GM12878 (cell line): ENCODE data around the gene ACSF2. TPM values are rescaled to one million over a fixed set of nuclear protein-coding genes. Genes with fewer than 3 reads are reported as not detected.

Experiments used
- CBX3 ChIP-seq: fragments of 200-600 bp; sonication (generic); IDR thresholded peaks from 2 replicates; pipeline ENCODE4 v1.6.1; 2016; ENCODE audit warnings: low read depth, borderline replicate concordance
- DPF2 ChIP-seq: fragments of 450-650 bp; IDR thresholded peaks from 2 replicates; pipeline ENCODE4 v1.6.1; 2017; ENCODE audit warnings: mild to moderate bottlenecking
- HDGF ChIP-seq: fragments of 450-650 bp; IDR thresholded peaks from 2 replicates; pipeline ENCODE4 v1.6.1; 2016; ENCODE audit warnings: antibody characterized with exemption
- MEF2B ChIP-seq: fragments of 450-650 bp; IDR thresholded peaks from 2 replicates; pipeline ENCODE4 v1.6.1; 2018; ENCODE audit warnings: mild to moderate bottlenecking, moderate library complexity; ENCODE audit not compliant: partially characterized antibody, poor library complexity, severe bottlenecking
- MYB ChIP-seq: fragments of 150-350 bp; IDR thresholded peaks from 2 replicates; pipeline ENCODE4 v1.6.1; 2014; ENCODE audit warnings: mild to moderate bottlenecking, low read depth, low read length, borderline replicate concordance
- MYC ChIP-seq: IDR thresholded peaks from 2 replicates; pipeline ENCODE4 v1.6.1; 2011; ENCODE audit warnings: mild to moderate bottlenecking, low read length, moderate library complexity, inconsistent platforms; ENCODE audit not compliant: insufficient read depth, insufficient replicate concordance, insufficient read length, severe bottlenecking
- NR2F1 ChIP-seq: fragments of 450-650 bp; conservative IDR thresholded peaks from 2 replicates; pipeline ENCODE4 v1.6.1; 2017; ENCODE audit warnings: mild to moderate bottlenecking
- PAX8 ChIP-seq: fragments of 450-650 bp; IDR thresholded peaks from 2 replicates; pipeline ENCODE4 v1.6.1; 2017; ENCODE audit warnings: mild to moderate bottlenecking, moderate library complexity
- RBBP5 ChIP-seq: fragments of 200-600 bp; sonication (generic); conservative IDR thresholded peaks from 2 replicates; pipeline ENCODE4 v1.6.1; 2016
- SRF ChIP-seq, 2 experiments: IDR thresholded peaks; 2 replicates each; pipeline ENCODE4 v1.6.1; 2011; ENCODE audit warnings: low read depth in 2 of 2, low read length in 2 of 2, mild to moderate bottlenecking in 1 of 2, moderate library complexity in 1 of 2
- TAF1 ChIP-seq: IDR thresholded peaks from 2 replicates; pipeline ENCODE4 v1.6.1; 2011; ENCODE audit warnings: mild to moderate bottlenecking, low read depth, low read length, borderline replicate concordance
- TARDBP ChIP-seq: IDR thresholded peaks from 2 replicates; pipeline ENCODE4 v1.6.1; 2016; ENCODE audit warnings: borderline replicate concordance
- TCF3 ChIP-seq: IDR thresholded peaks from 2 replicates; pipeline ENCODE4 v1.6.1; 2012; ENCODE audit warnings: low read depth, mild to moderate bottlenecking, low read length, borderline replicate concordance; ENCODE audit not compliant: insufficient read depth
- ZNF622 ChIP-seq: fragments of 450-650 bp; IDR thresholded peaks from 2 replicates; pipeline ENCODE4 v1.6.1; 2017; ENCODE audit warnings: mild to moderate bottlenecking, inconsistent platforms
- polyA plus RNA-seq, 11 experiments: library from polyadenylated mRNA; depleted of rRNA in 4 of 11; unstranded in 6 of 11; stranded (reverse) in 5 of 11; fragments of >200 nt; fragmentation: Nextera tagmentation in 4 of 11; fragmentation: Illumina TruSeq in 1 of 11; extraction: Ambion mirVana in 4 of 11; extraction: Trizol in 1 of 11; gene quantifications; 1 replicate in 1 of 11; 2 replicates in 10 of 11; pipeline versions ENCODE4 v1.2.1 to v1.2.3, GENCODE V29; 2011 to 2016; ENCODE audit warnings: inconsistent platforms in 2 of 11, missing spikeins in 2 of 11, low read depth in 1 of 11
- total RNA-seq, 4 experiments: library from RNA; depleted of rRNA in 3 of 4; stranded (reverse); fragments of >200 nt in 3 of 4; fragmentation: Illumina TruSeq in 1 of 4; extraction: Trizol in 1 of 4; gene quantifications; 2 replicates each; pipeline versions ENCODE4 v1.2.1 to v1.2.3, GENCODE V29; 2013 to 2021
- TF ChIP-seq, protein P1 (sequence below): fragments of 450-650 bp; IDR thresholded peaks from 2 replicates; pipeline ENCODE4 v1.6.1; 2016; ENCODE audit warnings: mild to moderate bottlenecking, moderate library complexity, borderline replicate concordance
- TF ChIP-seq, protein P2 (sequence below): fragments of 450-650 bp; formaldehyde crosslinking; IDR thresholded peaks from 2 replicates; pipeline ENCODE4 v1.4.0; 2022; ENCODE audit warnings: mild to moderate bottlenecking, moderate library complexity
- TF ChIP-seq, protein P3 (sequence below): IDR thresholded peaks from 2 replicates; pipeline ENCODE4 v1.6.1; 2011; ENCODE audit warnings: mild to moderate bottlenecking, low read depth, low read length, moderate library complexity; ENCODE audit not compliant: insufficient replicate concordance
- TF ChIP-seq, protein P4 (sequence below): fragments of 450-650 bp; IDR thresholded peaks from 2 replicates; pipeline ENCODE4 v1.6.1; 2017; ENCODE audit warnings: mild to moderate bottlenecking

ACSF2 gene
- total and polyA plus RNA-seq, 10 of the 15 experiments (the other 5 are each of a cell fraction or from before 2014, with no cell fraction given) = 7.1 to 32.8 (median 16.8) TPM

DNA sequence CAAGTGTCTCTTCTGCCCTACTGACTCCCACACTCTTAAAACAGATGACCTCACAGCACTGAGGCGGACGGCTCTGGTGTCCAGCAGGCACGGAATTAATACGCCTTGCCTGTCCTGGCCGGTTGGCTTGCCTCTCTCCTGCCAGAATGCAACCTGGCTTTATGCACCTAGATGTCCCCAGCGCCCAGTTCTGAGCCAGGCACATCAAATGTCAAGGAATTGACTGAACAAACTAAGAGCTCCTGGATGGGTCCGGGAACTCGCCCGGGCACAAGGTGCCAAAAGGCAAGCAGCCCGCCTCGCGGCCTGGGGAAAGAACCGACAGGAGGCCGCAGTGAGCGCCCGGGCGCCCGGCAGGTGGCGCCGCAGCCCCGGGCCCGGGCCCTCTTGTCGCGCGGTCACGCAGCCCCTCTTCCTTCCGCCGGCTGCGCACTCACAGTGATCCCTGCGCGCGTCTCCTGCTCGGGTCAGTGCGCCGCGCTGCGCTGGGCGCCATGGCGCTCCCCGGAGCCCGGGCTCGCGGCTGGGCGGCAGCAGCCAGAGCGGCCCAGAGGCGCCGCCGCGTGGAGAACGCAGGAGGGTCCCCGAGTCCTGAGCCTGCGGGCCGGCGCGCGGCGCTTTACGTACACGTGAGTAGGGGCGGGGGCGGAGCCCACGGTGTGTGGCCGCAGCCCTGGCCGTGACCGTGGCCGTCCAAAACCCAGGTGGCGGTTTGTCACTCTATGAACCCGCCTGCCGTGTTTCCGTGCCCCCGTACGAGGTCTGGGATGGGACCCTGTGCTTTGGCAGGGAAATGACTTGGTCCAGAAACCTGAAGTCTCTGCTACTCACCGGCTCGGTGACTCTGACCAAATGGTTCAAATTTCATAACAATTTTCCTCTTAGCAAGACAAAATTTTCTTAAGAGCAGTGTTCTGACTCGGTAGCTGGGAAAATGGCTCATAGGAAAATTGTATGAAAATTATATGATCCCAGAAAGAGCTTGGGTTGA, 52.7 kb downstream of the ACSF2 start, which contains the start of gene RSAD1 (continued):
- TF ChIP-seq CBX3 (no peak), RBBP5 (no peak), NR2F1 (peak; percentile 94), ZNF622 (no peak), MEF2B (no peak), MYC (peak; percentile 65), PAX8 (no peak), MYB (no peak), HDGF (no peak), TARDBP (no peak), SRF (IDR thresholded peaks at IDR 0.05; ENCODE audit: low read depth in 2 of 2, low read length in 2 of 2) (0 out of 4 replicates have a peak, but pooled peaks of 1 of the 2 experiments have one; percentile 41), TAF1 (peak; percentile 77), DPF2 (peak; percentile 91), TCF3 (peak; percentile 74; the same call in 1 of the 2 replicates)
- TF ChIP-seq, protein P1, sequence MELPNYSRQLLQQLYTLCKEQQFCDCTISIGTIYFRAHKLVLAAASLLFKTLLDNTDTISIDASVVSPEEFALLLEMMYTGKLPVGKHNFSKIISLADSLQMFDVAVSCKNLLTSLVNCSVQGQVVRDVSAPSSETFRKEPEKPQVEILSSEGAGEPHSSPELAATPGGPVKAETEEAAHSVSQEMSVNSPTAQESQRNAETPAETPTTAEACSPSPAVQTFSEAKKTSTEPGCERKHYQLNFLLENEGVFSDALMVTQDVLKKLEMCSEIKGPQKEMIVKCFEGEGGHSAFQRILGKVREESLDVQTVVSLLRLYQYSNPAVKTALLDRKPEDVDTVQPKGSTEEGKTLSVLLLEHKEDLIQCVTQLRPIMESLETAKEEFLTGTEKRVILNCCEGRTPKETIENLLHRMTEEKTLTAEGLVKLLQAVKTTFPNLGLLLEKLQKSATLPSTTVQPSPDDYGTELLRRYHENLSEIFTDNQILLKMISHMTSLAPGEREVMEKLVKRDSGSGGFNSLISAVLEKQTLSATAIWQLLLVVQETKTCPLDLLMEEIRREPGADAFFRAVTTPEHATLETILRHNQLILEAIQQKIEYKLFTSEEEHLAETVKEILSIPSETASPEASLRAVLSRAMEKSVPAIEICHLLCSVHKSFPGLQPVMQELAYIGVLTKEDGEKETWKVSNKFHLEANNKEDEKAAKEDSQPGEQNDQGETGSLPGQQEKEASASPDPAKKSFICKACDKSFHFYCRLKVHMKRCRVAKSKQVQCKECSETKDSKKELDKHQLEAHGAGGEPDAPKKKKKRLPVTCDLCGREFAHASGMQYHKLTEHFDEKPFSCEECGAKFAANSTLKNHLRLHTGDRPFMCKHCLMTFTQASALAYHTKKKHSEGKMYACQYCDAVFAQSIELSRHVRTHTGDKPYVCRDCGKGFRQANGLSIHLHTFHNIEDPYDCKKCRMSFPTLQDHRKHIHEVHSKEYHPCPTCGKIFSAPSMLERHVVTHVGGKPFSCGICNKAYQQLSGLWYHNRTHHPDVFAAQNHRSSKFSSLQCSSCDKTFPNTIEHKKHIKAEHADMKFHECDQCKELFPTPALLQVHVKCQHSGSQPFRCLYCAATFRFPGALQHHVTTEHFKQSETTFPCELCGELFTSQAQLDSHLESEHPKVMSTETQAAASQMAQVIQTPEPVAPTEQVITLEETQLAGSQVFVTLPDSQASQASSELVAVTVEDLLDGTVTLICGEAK = 0 out of 2 replicates have a peak, but pooled peaks have one; percentile 37
- TF ChIP-seq, protein P2, sequence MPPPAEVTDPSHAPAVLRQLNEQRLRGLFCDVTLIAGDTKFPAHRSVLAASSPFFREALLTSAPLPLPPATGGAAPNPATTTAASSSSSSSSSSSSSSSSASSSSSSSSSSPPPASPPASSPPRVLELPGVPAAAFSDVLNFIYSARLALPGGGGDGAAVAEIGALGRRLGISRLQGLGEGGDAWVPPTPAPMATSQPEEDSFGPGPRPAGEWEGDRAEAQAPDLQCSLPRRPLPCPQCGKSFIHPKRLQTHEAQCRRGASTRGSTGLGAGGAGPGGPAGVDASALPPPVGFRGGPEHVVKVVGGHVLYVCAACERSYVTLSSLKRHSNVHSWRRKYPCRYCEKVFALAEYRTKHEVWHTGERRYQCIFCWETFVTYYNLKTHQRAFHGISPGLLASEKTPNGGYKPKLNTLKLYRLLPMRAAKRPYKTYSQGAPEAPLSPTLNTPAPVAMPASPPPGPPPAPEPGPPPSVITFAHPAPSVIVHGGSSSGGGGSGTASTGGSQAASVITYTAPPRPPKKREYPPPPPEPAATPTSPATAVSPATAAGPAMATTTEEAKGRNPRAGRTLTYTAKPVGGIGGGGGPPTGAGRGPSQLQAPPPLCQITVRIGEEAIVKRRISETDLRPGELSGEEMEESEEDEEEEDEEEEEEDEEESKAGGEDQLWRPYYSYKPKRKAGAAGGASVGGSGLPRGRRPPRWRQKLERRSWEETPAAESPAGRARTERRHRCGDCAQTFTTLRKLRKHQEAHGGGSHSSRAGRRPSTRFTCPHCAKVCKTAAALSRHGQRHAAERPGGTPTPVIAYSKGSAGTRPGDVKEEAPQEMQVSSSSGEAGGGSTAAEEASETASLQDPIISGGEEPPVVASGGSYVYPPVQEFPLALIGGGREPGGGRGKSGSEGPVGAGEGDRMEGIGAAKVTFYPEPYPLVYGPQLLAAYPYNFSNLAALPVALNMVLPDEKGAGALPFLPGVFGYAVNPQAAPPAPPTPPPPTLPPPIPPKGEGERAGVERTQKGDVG (CRISPR knock-in tag) = no peak
- TF ChIP-seq, protein P3, sequence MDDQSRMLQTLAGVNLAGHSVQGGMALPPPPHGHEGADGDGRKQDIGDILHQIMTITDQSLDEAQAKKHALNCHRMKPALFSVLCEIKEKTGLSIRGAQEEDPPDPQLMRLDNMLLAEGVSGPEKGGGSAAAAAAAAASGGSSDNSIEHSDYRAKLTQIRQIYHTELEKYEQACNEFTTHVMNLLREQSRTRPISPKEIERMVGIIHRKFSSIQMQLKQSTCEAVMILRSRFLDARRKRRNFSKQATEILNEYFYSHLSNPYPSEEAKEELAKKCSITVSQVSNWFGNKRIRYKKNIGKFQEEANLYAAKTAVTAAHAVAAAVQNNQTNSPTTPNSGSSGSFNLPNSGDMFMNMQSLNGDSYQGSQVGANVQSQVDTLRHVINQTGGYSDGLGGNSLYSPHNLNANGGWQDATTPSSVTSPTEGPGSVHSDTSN = no peak
- TF ChIP-seq, protein P4, sequence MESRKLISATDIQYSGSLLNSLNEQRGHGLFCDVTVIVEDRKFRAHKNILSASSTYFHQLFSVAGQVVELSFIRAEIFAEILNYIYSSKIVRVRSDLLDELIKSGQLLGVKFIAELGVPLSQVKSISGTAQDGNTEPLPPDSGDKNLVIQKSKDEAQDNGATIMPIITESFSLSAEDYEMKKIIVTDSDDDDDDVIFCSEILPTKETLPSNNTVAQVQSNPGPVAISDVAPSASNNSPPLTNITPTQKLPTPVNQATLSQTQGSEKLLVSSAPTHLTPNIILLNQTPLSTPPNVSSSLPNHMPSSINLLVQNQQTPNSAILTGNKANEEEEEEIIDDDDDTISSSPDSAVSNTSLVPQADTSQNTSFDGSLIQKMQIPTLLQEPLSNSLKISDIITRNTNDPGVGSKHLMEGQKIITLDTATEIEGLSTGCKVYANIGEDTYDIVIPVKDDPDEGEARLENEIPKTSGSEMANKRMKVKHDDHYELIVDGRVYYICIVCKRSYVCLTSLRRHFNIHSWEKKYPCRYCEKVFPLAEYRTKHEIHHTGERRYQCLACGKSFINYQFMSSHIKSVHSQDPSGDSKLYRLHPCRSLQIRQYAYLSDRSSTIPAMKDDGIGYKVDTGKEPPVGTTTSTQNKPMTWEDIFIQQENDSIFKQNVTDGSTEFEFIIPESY = no peak
